ENCODE results near the gene CLNK. TPM values are rescaled to one million over a fixed set of nuclear protein-coding genes. Genes with fewer than 3 reads are reported as not detected.

CLNK gene
- total RNA-seq, 2 donors from 2014 or later: not detected

GRCh38 chr4:10458177-10458576 lies 226.4 kb downstream of the CLNK start:
- H3K4me3 Mint-ChIP-seq: peak overlapping the region; percentile 80
- 67 to 73% methylated on average over 10 to 13 of the region's 13 CpGs for WGBS, 2 experiments (ENCODE audit: insufficient coverage in 1 of 2, insufficient read length in 1 of 2)
- peak; percentile 71 for DNase-seq
- no peak overlapping the region for H3K4me3 ChIP-seq (ENCODE audit: low read length)
- peaks cover 20% of the 10 kb centered on the region for H3K36me3 ChIP-seq (ENCODE audit: control insufficient read depth, insufficient read depth, low read length)
- peaks cover 58% of the 10 kb centered on the region for H3K27me3 Mint-ChIP-seq (ENCODE audit: insufficient read depth)
- H3K27ac Mint-ChIP-seq: no peak overlapping the region
- H3K4me1 Mint-ChIP-seq: peaks cover 31% of the 10 kb centered on the region
- peak; percentile 36 for TF ChIP-seq CTCF (conservative IDR thresholded peaks at IDR 0.05)
- H3K9ac ChIP-seq (ENCODE audit: extremely low read depth, low read length, poor library complexity, severe bottlenecking): no peak overlapping the region
- H3K27ac ChIP-seq (ENCODE audit: low read depth, low read length): no peak overlapping the region
- H3K36me3 Mint-ChIP-seq (ENCODE audit: low read depth): peaks cover 18% of the 10 kb centered on the region
- H3K9me3 Mint-ChIP-seq: no peaks in the 10 kb centered on the region
- peaks cover 55% of the 10 kb centered on the region for H3K27me3 ChIP-seq (ENCODE audit: control insufficient read depth, insufficient read depth, low read length, poor library complexity, severe bottlenecking)
- H3K9me3 ChIP-seq (ENCODE audit: control insufficient read depth, low read length): no peaks in the 10 kb centered on the region
- H3K4me1 ChIP-seq (ENCODE audit: control insufficient read depth, insufficient read depth, low read length): no peaks in the 10 kb centered on the region

DNA sequence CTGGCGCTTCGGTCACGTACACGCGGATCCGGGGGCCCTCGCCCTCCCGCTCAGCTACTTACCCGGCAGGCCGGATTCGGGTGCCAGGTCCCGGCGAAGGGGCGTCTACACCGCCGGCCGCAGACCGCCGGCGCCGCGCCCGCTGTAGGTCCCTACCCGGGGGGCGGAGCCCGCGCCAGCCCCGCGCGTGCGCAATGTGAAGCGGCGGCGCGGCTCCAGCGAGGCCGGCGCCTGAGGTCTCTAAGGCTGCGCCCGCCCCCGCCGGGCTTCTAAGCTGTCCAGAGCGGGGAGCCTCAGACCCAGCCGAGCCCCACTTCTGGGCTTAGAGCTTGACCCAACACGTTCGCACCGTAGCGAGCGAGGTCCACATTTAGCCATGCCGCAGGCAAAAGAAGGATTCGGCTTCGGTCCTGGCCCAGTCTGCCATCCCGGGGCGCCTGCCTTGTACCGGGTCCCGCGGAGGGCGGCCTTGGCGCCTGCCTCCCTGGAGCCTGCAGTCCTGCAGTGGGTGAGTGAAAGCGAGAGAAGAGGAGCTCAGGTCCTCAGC lies 227.2 kb downstream of the CLNK start, which contains the start of gene ZNF518B:
TSS of gene ZNF518B (minus strand) at position 172 of the 547 bp plus-strand sequence. CDS start 11,098 bp downstream, outside the sequence.
- Mint-ChIP-seq H3K9me3 (no peaks in the 10 kb centered on the region), H3K4me1 (peaks cover 31% of the 10 kb centered on the region), H3K4me3 (peak within 1 kb of the TSS; percentile 80), H3K36me3 (ENCODE audit: low read depth) (peaks cover 26% of the 10 kb centered on the region), H3K27ac (peak within 1 kb of the TSS; percentile 94), H3K27me3 (ENCODE audit: insufficient read depth) (peaks cover 50% of the 10 kb centered on the region)
- H3K9ac ChIP-seq (ENCODE audit: extremely low read depth, low read length, poor library complexity, severe bottlenecking): peak within 1 kb of the TSS; percentile 59
- no peak for TF ChIP-seq CTCF (conservative IDR thresholded peaks at IDR 0.05)
- H3K27ac ChIP-seq (ENCODE audit: low read depth, low read length): no peak within 1 kb of the TSS
- peak; percentile 91 for DNase-seq
- H3K36me3 ChIP-seq (ENCODE audit: control insufficient read depth, insufficient read depth, low read length): peaks cover 29% of the 10 kb centered on the region
- 4 to 7% methylated on average over 30 to 60 of the region's 60 CpGs for WGBS, 2 experiments (ENCODE audit: insufficient coverage in 1 of 2, insufficient read length in 1 of 2)
- H3K4me1 ChIP-seq (ENCODE audit: control insufficient read depth, insufficient read depth, low read length): no peaks in the 10 kb centered on the region
- peaks cover 5% of the 10 kb centered on the region for H3K9me3 ChIP-seq (ENCODE audit: control insufficient read depth, low read length)
- peak within 1 kb of the TSS; percentile 80 for H3K4me3 ChIP-seq (ENCODE audit: low read length)
- peaks cover 46% of the 10 kb centered on the region for H3K27me3 ChIP-seq (ENCODE audit: control insufficient read depth, insufficient read depth, low read length, poor library complexity, severe bottlenecking)

DNA sequence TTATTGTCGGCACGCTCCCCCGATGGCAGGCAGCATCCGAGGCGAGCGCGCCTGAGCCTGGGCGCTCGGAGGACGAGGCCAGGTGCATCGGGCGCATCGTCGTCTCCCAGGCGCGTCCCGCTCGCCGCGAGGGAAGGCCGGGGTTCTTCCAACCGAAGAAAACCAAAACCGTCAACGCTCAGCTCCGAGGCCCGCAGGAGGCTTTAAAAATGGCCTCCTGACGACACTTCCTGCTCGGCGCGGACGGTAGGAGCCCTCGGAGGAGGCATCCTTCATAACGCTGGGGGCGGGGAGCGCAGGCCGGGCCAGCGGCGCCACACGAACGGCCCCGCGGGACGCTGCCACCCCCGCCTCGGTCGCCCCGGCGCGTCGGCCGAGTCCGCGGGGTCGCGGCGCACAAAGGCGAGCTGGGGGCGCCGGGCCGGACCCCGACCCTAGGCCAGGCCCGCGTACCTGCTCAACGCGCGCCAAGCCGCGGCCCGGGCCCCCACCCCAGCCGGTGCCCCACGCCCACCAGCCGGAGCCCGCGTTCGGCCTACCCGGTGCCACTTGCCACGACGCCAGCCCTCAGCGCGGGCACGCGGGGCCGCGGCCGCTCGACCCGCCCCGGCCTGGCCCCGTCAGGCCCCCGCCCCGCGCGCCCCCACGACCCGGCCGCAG lies 227.8 kb downstream of the CLNK start:
- peak overlapping the region; percentile 94 for H3K27ac Mint-ChIP-seq
- H3K36me3 Mint-ChIP-seq (ENCODE audit: low read depth): peaks cover 32% of the 10 kb centered on the region
- H3K4me3 Mint-ChIP-seq: peak overlapping the region; percentile 80
- peaks cover 44% of the 10 kb centered on the region for H3K27me3 Mint-ChIP-seq (ENCODE audit: insufficient read depth)
- TF ChIP-seq CTCF (conservative IDR thresholded peaks at IDR 0.05): no peak
- no peak overlapping the region for H3K27ac ChIP-seq (ENCODE audit: low read depth, low read length)
- DNase-seq: peak; percentile 83
- H3K36me3 ChIP-seq (ENCODE audit: control insufficient read depth, insufficient read depth, low read length): peaks cover 35% of the 10 kb centered on the region
- H3K9me3 ChIP-seq (ENCODE audit: control insufficient read depth, low read length): peaks cover 9% of the 10 kb centered on the region
- peaks cover 26% of the 10 kb centered on the region for H3K4me1 Mint-ChIP-seq
- no peaks in the 10 kb centered on the region for H3K9me3 Mint-ChIP-seq
- WGBS, 2 experiments (ENCODE audit: insufficient coverage in 1 of 2, insufficient read length in 1 of 2): 2 to 5% methylated on average over 21 to 96 of the region's 96 CpGs
- H3K4me3 ChIP-seq (ENCODE audit: low read length): peak overlapping the region; percentile 80
- peaks cover 40% of the 10 kb centered on the region for H3K27me3 ChIP-seq (ENCODE audit: control insufficient read depth, insufficient read depth, low read length, poor library complexity, severe bottlenecking)
- H3K9ac ChIP-seq (ENCODE audit: extremely low read depth, low read length, poor library complexity, severe bottlenecking): peak overlapping the region; percentile 59
- H3K4me1 ChIP-seq (ENCODE audit: control insufficient read depth, insufficient read depth, low read length): no peaks in the 10 kb centered on the region
